Panc1 (cell line): Measurements from ENCODE around the gene NEK1. TPM values are rescaled to one million over a fixed set of nuclear protein-coding genes. Genes with fewer than 3 reads are reported as not detected.

Experiments used
- ATAC-seq: fragments of 200-7000 bp; cut with Tn5 transposase; 2 replicates; pipeline ENCODE4 v1.9.1; 2020; ENCODE audit warnings: mild to moderate bottlenecking, moderate library complexity
- BruUV-seq: library from RNA; stranded (reverse); fragments of 400-500 nt; replicated peaks from 2 replicates; lab custom pipeline; 2021; lab: Mats Ljungman, UMichigan
- CTCF ChIA-PET: fragments of 300-600 bp; sonication (Branson Sonifier 250); formaldehyde crosslinking; loops from one replicate; lab custom pipeline; 2022; ENCODE audit warnings: antibody characterized with exemption; lab: Charles Lee
- POLR2A ChIA-PET: fragments of 300-600 bp; sonication (Branson Sonifier 250); formaldehyde crosslinking; loops from one replicate; lab custom pipeline; 2022; ENCODE audit warnings: antibody characterized with exemption; lab: Charles Lee
- DNase-seq: peaks from one replicate; pipeline ENCODE4 v3.0.0-alpha.2; 2010; ENCODE audit warnings: low read depth, low spot score
- H3K27ac ChIP-seq: 2 replicates; pipeline ENCODE4 v1.5.1; 2011; ENCODE audit warnings: mild to moderate bottlenecking, low read length, inconsistent platforms
- H3K27me3 ChIP-seq: fragments of 200-500 bp; sonication (Bioruptor generic); 2 replicates; pipeline ENCODE4 v1.6.0; 2014; ENCODE audit warnings: low read length, inconsistent platforms; ENCODE audit not compliant: control insufficient read depth, insufficient read depth
- H3K36me3 ChIP-seq: fragments of 200-500 bp; sonication (Bioruptor generic); 2 replicates; pipeline ENCODE4 v1.5.1; 2014; ENCODE audit warnings: inconsistent platforms, mild to moderate bottlenecking, low read length, moderate library complexity; ENCODE audit not compliant: control insufficient read depth, insufficient read depth
- H3K4me1 ChIP-seq: 2 replicates; pipeline ENCODE4 v1.5.1; 2011; ENCODE audit warnings: inconsistent platforms, mild to moderate bottlenecking, low read length, moderate library complexity; ENCODE audit not compliant: control insufficient read depth, insufficient read depth
- H3K4me3 ChIP-seq, 2 experiments: 2 replicates each; pipeline ENCODE4 v1.5.1; 2011 to 2012; ENCODE audit warnings: low read depth in 2 of 2, low read length in 2 of 2, mild to moderate bottlenecking in 2 of 2, inconsistent platforms in 1 of 2, moderate library complexity in 1 of 2
- H3K9me3 ChIP-seq: fragments of 200-500 bp; sonication (Bioruptor generic); 2 replicates; pipeline ENCODE4 v1.5.1; 2014; ENCODE audit warnings: low read depth, mild to moderate bottlenecking, inconsistent platforms, low read length, moderate library complexity; ENCODE audit not compliant: control insufficient read depth, insufficient read depth
- CTCF ChIP-seq: fragments of 450-650 bp; IDR thresholded peaks from 2 replicates; pipeline ENCODE4 v1.5.1; 2017; ENCODE audit warnings: mild to moderate bottlenecking
- POLR2AphosphoS5 ChIP-seq: IDR thresholded peaks from 2 replicates; pipeline ENCODE4 v1.6.1; 2012; ENCODE audit warnings: mild to moderate bottlenecking, low read depth, low read length, moderate library complexity
- REST ChIP-seq, 2 experiments: IDR thresholded peaks; 2 replicates each; pipeline ENCODE4 v1.6.1; 2011 to 2012; ENCODE audit warnings: low read depth in 2 of 2, control low read depth in 1 of 2, low read length in 1 of 2, mild to moderate bottlenecking in 1 of 2, moderate library complexity in 1 of 2; ENCODE audit not compliant: insufficient read depth in 1 of 2
- SIN3A ChIP-seq: IDR thresholded peaks from 2 replicates; pipeline ENCODE4 v1.6.1; 2012; ENCODE audit warnings: low read depth, mild to moderate bottlenecking, low read length, moderate library complexity, borderline replicate concordance; ENCODE audit not compliant: insufficient read depth
- TCF7L2 ChIP-seq: IDR thresholded peaks from 2 replicates; pipeline ENCODE4 v1.6.1; 2011; ENCODE audit warnings: mild to moderate bottlenecking, low read depth, low read length, inconsistent platforms
- in situ Hi-C: cut with HindIII; loops from 2 replicates; pipeline ENCODE4 v1.10.0; 2016; ENCODE audit warnings: low sequenced_read_pairs, low pct_unique_long_range_greater_than_20kb
- intact Hi-C: fragments of 100-400 bp; cut with micrococcal nuclease; formaldehyde crosslinking; loops from one replicate; pipeline ENCODE4 v1.10.0; 2022; ENCODE audit not compliant: unreplicated experiment
- total RNA-seq: library from RNA; stranded (reverse); gene quantifications from one replicate; pipeline ENCODE4 v1.2.1, GENCODE V29; 2021; ENCODE audit not compliant: unreplicated experiment

NEK1 gene
- total RNA-seq, 1 experiment from 2014 or later, result 9.2 TPM

GRCh38 chr4:169650227-169650936 is 38.0 kb upstream of the NEK1 start:
- ChIA-PET CTCF (no interaction called here), POLR2A (no interaction called here)
- ATAC-seq (no peak), DNase-seq (no peak)
- BruUV-seq, result no TSS peak
- Histone ChIP-seq H3K27me3 (no peaks in the 10 kb centered on the region), H3K27ac (no peak overlapping the region), H3K36me3 (no peaks in the 10 kb centered on the region), H3K4me1 (no peaks in the 10 kb centered on the region), H3K4me3 (no peak overlapping the region), H3K9me3 (no peaks in the 10 kb centered on the region)
- intact Hi-C loops, result no loop called here
- no peak for TF ChIP-seq SIN3A
- no peak for TF ChIP-seq TCF7L2
- no peak for TF ChIP-seq REST (IDR thresholded peaks at IDR 0.05; ENCODE audit: insufficient read depth in 1 of 2, low read depth in 2 of 2, low read length in 1 of 2)
- no peak for TF ChIP-seq POLR2AphosphoS5
- TF ChIP-seq CTCF, result no peak
- in situ Hi-C loops, result no loop called here

GRCh38 chr4:169649545-169650226 is 37.3 kb upstream of the NEK1 start:
- Histone ChIP-seq H3K4me3 (no peak overlapping the region), H3K27me3 (no peaks in the 10 kb centered on the region), H3K4me1 (no peaks in the 10 kb centered on the region), H3K9me3 (no peaks in the 10 kb centered on the region), H3K27ac (no peak overlapping the region), H3K36me3 (no peaks in the 10 kb centered on the region)
- intact Hi-C loops (no loop called here), in situ Hi-C loops (no loop called here)
- BruUV-seq, result no TSS peak
- ATAC-seq, result no peak
- ChIA-PET CTCF (no interaction called here), POLR2A (no interaction called here)
- no peak for TF ChIP-seq TCF7L2
- TF ChIP-seq SIN3A, result no peak
- no peak for TF ChIP-seq CTCF
- TF ChIP-seq REST (IDR thresholded peaks at IDR 0.05; ENCODE audit: insufficient read depth in 1 of 2, low read depth in 2 of 2, low read length in 1 of 2), result no peak
- no peak for TF ChIP-seq POLR2AphosphoS5
- DNase-seq, result no peak
